K562 (cell line): Measurements from ENCODE around the gene NAA40.

Experiments
- CHCHD3 ChIP-seq: fragments of 250-450 bp; sonication (Bioruptor Pico); IDR thresholded peaks from 2 replicates; pipeline ENCODE4 v2.1.2; 2022; ENCODE audit warnings: mild to moderate bottlenecking
- MCM7 ChIP-seq, 2 experiments: fragments of 450-650 bp; IDR thresholded peaks; 2 replicates each; pipeline ENCODE4 v1.6.1; 2016 to 2018
- PYGO2 ChIP-seq: fragments of 450-650 bp; IDR thresholded peaks from 2 replicates; pipeline ENCODE4 v1.6.1; 2016; ENCODE audit warnings: mild to moderate bottlenecking, missing genetic modification characterization, moderate library complexity, missing compliant biosample characterization
- TOE1 ChIP-seq, 2 experiments: fragments of 450-650 bp in 1 of 2; sonication (generic) in 1 of 2; formaldehyde crosslinking in 1 of 2; IDR thresholded peaks; 2 replicates each; pipeline versions ENCODE4 v1.7.1 to v1.8.0; 2016 to 2022; ENCODE audit warnings: borderline replicate concordance in 2 of 2, mild to moderate bottlenecking in 2 of 2, antibody characterized with exemption in 1 of 2, inconsistent platforms in 1 of 2, low read depth in 1 of 2, missing genetic modification reagents in 1 of 2, moderate library complexity in 1 of 2
- ZNF79 ChIP-seq: fragments of 250-450 bp; sonication (Bioruptor Pico); IDR thresholded peaks from 2 replicates; pipeline ENCODE4 v1.4.0; 2020; ENCODE audit warnings: low read depth, mild to moderate bottlenecking, moderate library complexity
- TF ChIP-seq, protein P1 (sequence below), 3 experiments: IDR thresholded peaks in 2 of 3; conservative IDR thresholded peaks in 1 of 3; 2 replicates each; pipeline ENCODE4 v1.5.1; 2011 to 2012; ENCODE audit warnings: low read length in 3 of 3, mild to moderate bottlenecking in 3 of 3, control low read depth in 2 of 3, improper control_type of control experiment in 1 of 3, inconsistent platforms in 1 of 3, low read depth in 1 of 3, mixed read lengths in 1 of 3, moderate library complexity in 1 of 3; ENCODE audit not compliant: insufficient read depth in 2 of 3
- TF ChIP-seq, protein P2 (sequence below): fragments of 450-650 bp; IDR thresholded peaks from 2 replicates; pipeline ENCODE4 v1.6.1; 2017; ENCODE audit warnings: mild to moderate bottlenecking, moderate library complexity
- TF ChIP-seq, protein P3 (sequence below): sonication (generic); formaldehyde crosslinking; IDR thresholded peaks from 2 replicates; pipeline ENCODE4 v1.9.0; 2022; ENCODE audit warnings: mild to moderate bottlenecking, missing genetic modification reagents

DNA sequence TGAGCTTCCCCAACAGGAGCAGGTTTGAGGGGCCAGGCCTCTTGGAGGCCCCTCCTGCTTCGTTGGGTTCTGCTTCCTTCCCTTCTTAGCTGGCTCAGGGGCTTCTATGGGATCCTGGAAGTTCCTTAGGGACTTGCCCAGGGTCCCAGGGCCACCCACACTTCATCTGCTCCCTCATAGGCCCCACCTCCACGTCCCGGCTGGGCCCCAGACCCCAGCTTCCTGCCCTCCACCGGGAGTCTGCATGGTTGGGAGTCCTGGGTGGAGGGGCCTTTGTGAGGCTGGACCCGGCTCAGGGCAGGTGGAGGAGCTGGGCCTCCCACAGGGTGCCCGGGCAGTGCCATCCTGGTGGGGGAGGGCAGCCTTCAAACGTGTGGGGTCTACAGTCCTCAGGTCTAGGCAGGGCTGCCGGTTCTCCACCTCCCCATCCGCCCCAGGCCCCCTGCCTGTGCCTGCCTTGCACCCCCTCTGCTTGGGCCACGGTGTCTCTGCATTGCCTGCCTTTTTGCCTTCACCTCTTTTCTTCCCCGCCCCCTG is 59.1 kb downstream of the NAA40 start:
- TF ChIP-seq, protein P1, sequence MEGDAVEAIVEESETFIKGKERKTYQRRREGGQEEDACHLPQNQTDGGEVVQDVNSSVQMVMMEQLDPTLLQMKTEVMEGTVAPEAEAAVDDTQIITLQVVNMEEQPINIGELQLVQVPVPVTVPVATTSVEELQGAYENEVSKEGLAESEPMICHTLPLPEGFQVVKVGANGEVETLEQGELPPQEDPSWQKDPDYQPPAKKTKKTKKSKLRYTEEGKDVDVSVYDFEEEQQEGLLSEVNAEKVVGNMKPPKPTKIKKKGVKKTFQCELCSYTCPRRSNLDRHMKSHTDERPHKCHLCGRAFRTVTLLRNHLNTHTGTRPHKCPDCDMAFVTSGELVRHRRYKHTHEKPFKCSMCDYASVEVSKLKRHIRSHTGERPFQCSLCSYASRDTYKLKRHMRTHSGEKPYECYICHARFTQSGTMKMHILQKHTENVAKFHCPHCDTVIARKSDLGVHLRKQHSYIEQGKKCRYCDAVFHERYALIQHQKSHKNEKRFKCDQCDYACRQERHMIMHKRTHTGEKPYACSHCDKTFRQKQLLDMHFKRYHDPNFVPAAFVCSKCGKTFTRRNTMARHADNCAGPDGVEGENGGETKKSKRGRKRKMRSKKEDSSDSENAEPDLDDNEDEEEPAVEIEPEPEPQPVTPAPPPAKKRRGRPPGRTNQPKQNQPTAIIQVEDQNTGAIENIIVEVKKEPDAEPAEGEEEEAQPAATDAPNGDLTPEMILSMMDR (IDR thresholded peaks at IDR 0.05 in 2 of 3, conservative IDR thresholded peaks at IDR 0.05 in 1 of 3; ENCODE audit: insufficient read depth in 2 of 3, low read depth in 1 of 3, low read length in 3 of 3) = no peak
- TF ChIP-seq TOE1 (IDR thresholded peaks at IDR 0.05; ENCODE audit: borderline replicate concordance) (no peak), TOE1 (CRISPR knock-in tag; IDR thresholded peaks at IDR 0.05; ENCODE audit: borderline replicate concordance, low read depth) (no peak), CHCHD3 (CRISPR knock-in tag) (no peak), MCM7 (IDR thresholded peaks at IDR 0.05) (no peak), PYGO2 (no peak), ZNF79 (CRISPR knock-in tag) (no peak)
- TF ChIP-seq, protein P2, sequence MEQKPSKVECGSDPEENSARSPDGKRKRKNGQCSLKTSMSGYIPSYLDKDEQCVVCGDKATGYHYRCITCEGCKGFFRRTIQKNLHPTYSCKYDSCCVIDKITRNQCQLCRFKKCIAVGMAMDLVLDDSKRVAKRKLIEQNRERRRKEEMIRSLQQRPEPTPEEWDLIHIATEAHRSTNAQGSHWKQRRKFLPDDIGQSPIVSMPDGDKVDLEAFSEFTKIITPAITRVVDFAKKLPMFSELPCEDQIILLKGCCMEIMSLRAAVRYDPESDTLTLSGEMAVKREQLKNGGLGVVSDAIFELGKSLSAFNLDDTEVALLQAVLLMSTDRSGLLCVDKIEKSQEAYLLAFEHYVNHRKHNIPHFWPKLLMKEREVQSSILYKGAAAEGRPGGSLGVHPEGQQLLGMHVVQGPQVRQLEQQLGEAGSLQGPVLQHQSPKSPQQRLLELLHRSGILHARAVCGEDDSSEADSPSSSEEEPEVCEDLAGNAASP = no peak
- TF ChIP-seq, protein P3, sequence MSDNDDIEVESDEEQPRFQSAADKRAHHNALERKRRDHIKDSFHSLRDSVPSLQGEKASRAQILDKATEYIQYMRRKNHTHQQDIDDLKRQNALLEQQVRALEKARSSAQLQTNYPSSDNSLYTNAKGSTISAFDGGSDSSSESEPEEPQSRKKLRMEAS (CRISPR knock-in tag) = no peak
